ENCODE data around the gene DBI. TPM values are rescaled to one million over a fixed set of nuclear protein-coding genes. Genes with fewer than 3 reads are reported as not detected.

Gene DBI
- total RNA-seq, result 100 to 1,000 TPM; 141 to 147 TPM

DNA sequence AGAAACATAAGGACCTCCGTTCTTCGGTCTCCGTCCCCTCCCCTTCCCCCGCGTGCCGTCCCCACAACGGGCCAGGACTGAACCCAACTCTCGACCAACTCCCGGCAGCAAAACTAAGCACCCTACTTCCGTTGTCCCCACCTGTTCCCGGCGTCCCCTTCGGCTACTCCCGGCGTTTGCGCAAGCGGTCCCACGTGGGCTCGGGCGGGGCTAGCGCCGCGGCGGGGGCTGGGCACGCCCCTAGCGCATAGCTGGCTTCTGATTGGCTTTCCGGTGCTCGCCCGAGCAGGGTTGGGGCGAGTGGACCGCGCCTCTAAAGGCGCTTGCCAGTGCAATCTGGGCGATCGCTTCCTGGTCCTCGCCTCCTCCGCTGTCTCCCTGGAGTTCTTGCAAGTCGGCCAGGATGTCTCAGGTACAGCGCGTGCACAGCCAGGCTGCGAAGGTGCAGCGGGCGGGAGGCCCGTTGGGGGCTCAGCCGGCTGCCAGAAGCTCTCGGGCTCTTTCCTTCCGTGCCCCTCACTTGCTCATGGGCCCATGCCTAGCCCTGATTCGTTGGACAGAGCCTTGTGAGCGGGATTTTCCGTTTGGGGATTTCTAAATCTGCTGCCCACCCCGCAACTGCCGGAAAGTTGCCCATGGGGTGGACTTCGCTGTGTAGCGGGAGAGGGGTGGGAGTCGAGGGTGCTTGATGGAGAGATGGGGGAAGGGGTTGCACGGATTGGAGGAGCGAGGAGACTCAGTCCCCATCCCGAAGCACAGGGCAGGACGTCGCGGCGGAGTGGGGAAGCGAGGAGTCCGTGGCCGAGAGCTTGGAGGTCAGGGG, at the start of gene DBI, which contains the start of gene C2orf76:
Gene DBI, plus strand, starts transcription at position 329 of the 823 bp plus-strand sequence. Its CDS starts 75 bp downstream, at position 404.
Gene C2orf76, minus strand, starts transcription at position 186 of the 823 bp plus-strand sequence. CDS start 26,875 bp downstream, outside the sequence.

Other genes starting within 250 kb of the DBI start
- not detected for gene C1QL2, start 208.2 kb upstream of the DBI start, total RNA-seq
- gene STEAP3, start 143.1 kb upstream of the DBI start, total RNA-seq, result under 1 TPM in 1 of 2 experiments, not detected in 1; 0.08 TPM
- 1 to 10 TPM; 4.8 to 5.0 TPM for gene C2orf76, start 143 bp upstream of the DBI start, total RNA-seq
- gene TMEM37, start 64.9 kb downstream of the DBI start, total RNA-seq, result not detected
- not detected for gene SCTR, start 157.5 kb downstream of the DBI start, total RNA-seq
- not detected for gene CFAP221, start 177.5 kb downstream of the DBI start, total RNA-seq